Heart left ventricle (tissue), 13 donors: ENCODE data around the gene SLC22A12.

ENCODE experiments used
- POLR2A ChIP-seq, 2 donors: fragments of 450-650 bp; IDR thresholded peaks; one replicate each; pipeline ENCODE4 v1.6.1; 2017; ENCODE audit warnings: antibody characterized with exemption in 2 of 2, mild to moderate bottlenecking in 2 of 2, moderate library complexity in 2 of 2
- TF ChIP-seq, protein P1 (sequence below), 12 donors: fragments of 200-600 bp; sonication (generic) in 4 of 12; IDR thresholded peaks; one replicate each; pipeline versions ENCODE4 v1.5.0 to v1.8.0; 2018 to 2022; ENCODE audit warnings: antibody characterized with exemption in 12 of 12, mild to moderate bottlenecking in 5 of 12
- donor health status: ischemic (EF 13 %, LVEDD 7.1; RV severe dilation, severe dysfunction).
- donor health status: DM: no; HTN: yes; CAD: no.
- donor health status: DM: no; HTN: no; CAD: no.
- donor health status: ischemic (EF 25% LVEDD 6.9; RV normal size, moderate dysfunction).
- donor health status: ischemic (EF 25% LVEDD 5.7; RV mildly dilated, moderate dysfunction).
- donor health status: ischemic (EF 35%, LVEDD 5.7; RV mildly dilated, moderate dysfunction).
- donor health status: nonischemic (EF 11% LVEDD 7.7; RV severe dilation, severe dysfunction).
- donor health status: DM: yes; HTN: yes; CAD: no.
- donor health status: PGD.
- donor health status: ischemic (EF 29% LVEDD 5.4; RV normal size, mild dysfunction).
- donor health status: nonischemic (EF 23%, LVEDD 6.1; RV moderate dilation, normal function).

DNA sequence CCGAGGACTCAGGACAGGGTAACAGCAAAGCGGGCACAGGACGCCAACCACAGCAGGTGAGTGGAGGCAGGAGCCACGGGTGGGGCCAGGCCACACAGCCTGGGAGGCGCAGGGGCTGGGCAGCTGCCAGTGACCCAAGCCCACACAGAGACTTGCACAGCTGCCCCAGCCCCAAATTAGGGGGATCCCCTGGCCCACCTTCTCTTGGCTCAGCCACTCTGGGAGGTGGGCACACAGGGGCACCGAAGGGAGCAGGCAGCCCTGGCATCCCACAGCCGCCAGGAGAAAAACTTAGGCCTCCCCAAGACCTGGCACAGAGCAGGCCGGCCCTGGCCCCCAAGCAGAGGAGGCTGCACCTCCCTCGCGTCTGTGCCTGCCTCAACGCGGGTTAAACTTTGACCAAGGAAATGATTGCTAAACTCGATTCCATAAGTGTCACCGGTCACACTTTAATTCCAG is at the start of gene SLC22A12:
- TF ChIP-seq, protein P1, sequence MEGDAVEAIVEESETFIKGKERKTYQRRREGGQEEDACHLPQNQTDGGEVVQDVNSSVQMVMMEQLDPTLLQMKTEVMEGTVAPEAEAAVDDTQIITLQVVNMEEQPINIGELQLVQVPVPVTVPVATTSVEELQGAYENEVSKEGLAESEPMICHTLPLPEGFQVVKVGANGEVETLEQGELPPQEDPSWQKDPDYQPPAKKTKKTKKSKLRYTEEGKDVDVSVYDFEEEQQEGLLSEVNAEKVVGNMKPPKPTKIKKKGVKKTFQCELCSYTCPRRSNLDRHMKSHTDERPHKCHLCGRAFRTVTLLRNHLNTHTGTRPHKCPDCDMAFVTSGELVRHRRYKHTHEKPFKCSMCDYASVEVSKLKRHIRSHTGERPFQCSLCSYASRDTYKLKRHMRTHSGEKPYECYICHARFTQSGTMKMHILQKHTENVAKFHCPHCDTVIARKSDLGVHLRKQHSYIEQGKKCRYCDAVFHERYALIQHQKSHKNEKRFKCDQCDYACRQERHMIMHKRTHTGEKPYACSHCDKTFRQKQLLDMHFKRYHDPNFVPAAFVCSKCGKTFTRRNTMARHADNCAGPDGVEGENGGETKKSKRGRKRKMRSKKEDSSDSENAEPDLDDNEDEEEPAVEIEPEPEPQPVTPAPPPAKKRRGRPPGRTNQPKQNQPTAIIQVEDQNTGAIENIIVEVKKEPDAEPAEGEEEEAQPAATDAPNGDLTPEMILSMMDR (IDR thresholded peaks at IDR 0.05): no peak
- TF ChIP-seq POLR2A (IDR thresholded peaks at IDR 0.05): no peak
